ENCODE measurements around the gene CCDC83. TPM values are rescaled to one million over a fixed set of nuclear protein-coding genes. Genes with fewer than 3 reads are reported as not detected.

The CCDC83 gene
- polyA plus RNA-seq (ENCODE audit: insufficient read length) = not detected

GRCh38 chr11:85855341-85855656, at the start of gene CCDC83:
Gene CCDC83, plus strand, starts transcription at chr11:85855383. Its CDS starts 9,741 bp downstream, at chr11:85865124.
- no peak for DNase-seq

- no peak for DNase-seq
These were observed 49.8 kb upstream of the CCDC83 start for GRCh38 chr11:85805387-85805786.

- no peak for DNase-seq
These were observed 49.2 kb upstream of the CCDC83 start for GRCh38 chr11:85806016-85806415.

DNA sequence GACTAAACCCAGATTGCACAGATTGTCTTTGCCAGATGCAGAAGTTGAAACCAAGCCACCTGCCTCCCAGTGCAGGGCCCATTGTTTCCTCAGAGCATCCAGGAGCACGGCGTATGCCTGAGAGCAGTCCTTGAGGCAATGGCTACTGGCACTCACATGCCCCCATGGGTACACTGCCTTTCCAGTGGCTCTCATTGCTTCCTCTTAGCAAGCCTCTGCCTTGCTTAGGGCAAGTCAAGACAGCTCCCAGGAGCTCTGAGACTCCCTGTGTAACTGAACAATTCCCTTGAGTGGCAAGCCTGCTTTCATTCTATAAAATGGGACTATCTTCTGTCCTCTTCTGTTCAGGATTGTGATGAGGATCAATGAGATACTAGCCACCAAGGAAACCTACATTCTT, 48.3 kb upstream of the CCDC83 start:
- no peak for DNase-seq

GRCh38 chr11:85809191-85809590, 46.0 kb upstream of the CCDC83 start:
- DNase-seq = no peak

- no peak for DNase-seq
These were observed 45.3 kb upstream of the CCDC83 start for GRCh38 chr11:85809863-85810262.

GRCh38 chr11:85810521-85810870, 44.7 kb upstream of the CCDC83 start:
- no peak for DNase-seq

- peak; percentile 58 for DNase-seq
These were observed 44.1 kb upstream of the CCDC83 start, which contains the start of gene SYTL2 for GRCh38 chr11:85810871-85811611. Gene SYTL2, minus strand, starts transcription at chr11:85811141. Its CDS starts 53,416 bp downstream, at chr11:85757725.

DNA sequence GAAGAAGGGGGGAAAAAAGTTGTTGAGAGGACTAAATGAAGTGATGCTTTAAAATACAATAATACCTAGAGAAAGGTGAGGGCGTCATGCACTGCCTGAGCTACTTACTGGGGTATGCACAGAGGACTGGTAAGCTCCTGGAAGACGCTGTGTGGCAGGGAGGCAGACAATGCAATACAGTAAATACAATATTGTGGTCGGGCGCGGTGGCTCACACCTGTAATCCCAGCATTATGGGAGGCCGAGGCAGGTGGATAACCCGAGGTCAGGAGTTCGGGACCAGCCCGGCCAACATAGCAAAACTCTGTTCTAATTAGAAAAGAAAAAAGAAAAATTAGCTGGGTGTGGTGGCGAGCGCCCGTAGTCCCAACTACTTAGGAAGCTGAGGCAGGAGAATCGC, 43.6 kb upstream of the CCDC83 start:
- DNase-seq = no peak

GRCh38 chr11:85813721-85814120, 41.5 kb upstream of the CCDC83 start:
- DNase-seq = no peak

- DNase-seq = no peak
These were observed 39.8 kb upstream of the CCDC83 start for GRCh38 chr11:85815186-85815931.

GRCh38 chr11:85819441-85819840, 35.7 kb upstream of the CCDC83 start:
- no peak for DNase-seq

- no peak for DNase-seq
These were observed 33.5 kb upstream of the CCDC83 start for GRCh38 chr11:85821636-85822035.

- DNase-seq = no peak
These were observed 32.4 kb upstream of the CCDC83 start for GRCh38 chr11:85822814-85823213.

DNA sequence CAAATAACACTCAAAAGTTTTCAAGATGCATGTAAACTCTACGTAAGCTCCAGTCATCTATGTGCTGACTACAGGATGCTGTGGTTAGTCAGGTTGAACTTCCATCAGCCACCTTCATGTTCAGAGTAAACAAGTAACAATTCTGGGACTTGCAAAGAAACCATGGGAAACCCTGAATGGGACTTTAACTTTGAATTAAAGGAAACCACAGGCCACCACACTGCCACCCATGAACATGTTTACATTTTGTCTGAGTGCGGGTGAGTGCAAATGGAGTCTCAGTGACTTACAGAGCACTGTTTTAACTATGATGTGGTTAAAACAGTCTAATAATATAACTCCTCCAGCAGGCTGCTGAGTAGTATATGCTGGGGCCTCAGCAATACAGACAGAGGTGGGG, 31.4 kb upstream of the CCDC83 start:
- DNase-seq = no peak

GRCh38 chr11:85825616-85826015, 29.6 kb upstream of the CCDC83 start:
- no peak for DNase-seq

GRCh38 chr11:85826116-85826855, 28.9 kb upstream of the CCDC83 start:
- peak; percentile 26 for DNase-seq

GRCh38 chr11:85827748-85828639, 27.2 kb upstream of the CCDC83 start:
- DNase-seq = no peak

- DNase-seq = no peak
These were observed 26.6 kb upstream of the CCDC83 start for GRCh38 chr11:85828640-85828978.

GRCh38 chr11:85829172-85829571, 26.0 kb upstream of the CCDC83 start:
- no peak for DNase-seq

GRCh38 chr11:85831050-85831449, 24.1 kb upstream of the CCDC83 start:
- DNase-seq = no peak

GRCh38 chr11:85835263-85835662, 19.9 kb upstream of the CCDC83 start:
- no peak for DNase-seq

GRCh38 chr11:85835729-85836128, 19.5 kb upstream of the CCDC83 start:
- no peak for DNase-seq
